KMS-11 (cell line): ENCODE measurements around the gene C10orf71.

Experiments
- H2AFZ ChIP-seq: fragments of 200-600 bp; sonication (generic); 2 replicates; pipeline ENCODE4 v1.6.1; 2016; ENCODE audit warnings: antibody characterized with exemption, mixed run types, low read depth
- H3K27ac ChIP-seq: fragments of 200-600 bp; sonication (generic); 2 replicates; pipeline ENCODE4 v1.6.1; 2016; ENCODE audit warnings: mild to moderate bottlenecking, mixed run types
- H3K27me3 ChIP-seq: fragments of 200-600 bp; sonication (generic); 2 replicates; pipeline ENCODE4 v1.6.1; 2017; ENCODE audit warnings: mild to moderate bottlenecking, low read depth, mixed run types, moderate library complexity; ENCODE audit not compliant: insufficient read depth
- H3K36me3 ChIP-seq: fragments of 200-600 bp; sonication (generic); 2 replicates; pipeline ENCODE4 v1.6.1; 2017; ENCODE audit warnings: mild to moderate bottlenecking, mixed run types; ENCODE audit not compliant: insufficient read depth
- H3K4me1 ChIP-seq: fragments of 200-600 bp; sonication (generic); 2 replicates; pipeline ENCODE4 v1.6.1; 2016; ENCODE audit warnings: mild to moderate bottlenecking, low read depth, mixed run types; ENCODE audit not compliant: poor library complexity, severe bottlenecking
- H3K4me2 ChIP-seq: fragments of 200-600 bp; sonication (generic); 2 replicates; pipeline ENCODE4 v1.7.0; 2016; ENCODE audit warnings: mild to moderate bottlenecking, mixed run types
- H3K4me3 ChIP-seq: fragments of 200-600 bp; sonication (generic); IDR thresholded peaks from 2 replicates; pipeline ENCODE4 v1.6.1; 2017; ENCODE audit warnings: low read depth, low read length, mixed read lengths; ENCODE audit not compliant: insufficient read depth
- H3K79me2 ChIP-seq: fragments of 200-600 bp; sonication (generic); 2 replicates; pipeline ENCODE4 v1.6.1; 2016; ENCODE audit warnings: low read depth, mixed run types; ENCODE audit not compliant: insufficient read depth
- H3K9ac ChIP-seq: fragments of 200-600 bp; sonication (generic); 2 replicates; pipeline ENCODE4 v1.6.1; 2016; ENCODE audit warnings: mild to moderate bottlenecking, mixed run types
- H4K20me1 ChIP-seq: fragments of 200-600 bp; sonication (generic); 2 replicates; pipeline ENCODE4 v1.6.1; 2016; ENCODE audit warnings: mild to moderate bottlenecking, mixed run types; ENCODE audit not compliant: insufficient read depth
- CTCF ChIP-seq: fragments of 200-600 bp; sonication (generic); conservative IDR thresholded peaks from 2 replicates; pipeline ENCODE4 v1.6.1; 2017; ENCODE audit warnings: low read depth, mild to moderate bottlenecking, antibody characterized with exemption, low read length, moderate library complexity, mixed read lengths

C10orf71 gene

GRCh38 chr10:49348593-49348992 lies 49.6 kb downstream of the C10orf71 start:
- Histone ChIP-seq H3K36me3 (no peaks in the 10 kb centered on the region), H3K27me3 (no peaks in the 10 kb centered on the region), H3K4me2 (no peak overlapping the region), H3K79me2 (no peaks in the 10 kb centered on the region), H3K9ac (no peak overlapping the region), H3K4me3 (no peak overlapping the region), H3K4me1 (no peaks in the 10 kb centered on the region), H4K20me1 (no peaks in the 10 kb centered on the region), H3K27ac (no peak overlapping the region), H2AFZ (no peak overlapping the region)
- no peak for TF ChIP-seq CTCF

- H3K4me3 ChIP-seq: no peak overlapping the region
- H3K9ac ChIP-seq: no peak overlapping the region
- H3K4me2 ChIP-seq: no peak overlapping the region
- no peaks in the 10 kb centered on the region for H3K36me3 ChIP-seq
- H3K27ac ChIP-seq: no peak overlapping the region
- no peaks in the 10 kb centered on the region for H3K4me1 ChIP-seq
- no peaks in the 10 kb centered on the region for H4K20me1 ChIP-seq
- H3K79me2 ChIP-seq: no peaks in the 10 kb centered on the region
- H3K27me3 ChIP-seq: no peaks in the 10 kb centered on the region
- TF ChIP-seq CTCF: no peak
- no peak overlapping the region for H2AFZ ChIP-seq
Measured at GRCh38 chr10:49349390-49349789, 50.4 kb downstream of the C10orf71 start.

- H3K4me3 ChIP-seq: no peak overlapping the region
- H3K36me3 ChIP-seq: no peaks in the 10 kb centered on the region
- H2AFZ ChIP-seq: no peak overlapping the region
- H3K27me3 ChIP-seq: no peaks in the 10 kb centered on the region
- no peaks in the 10 kb centered on the region for H3K79me2 ChIP-seq
- H3K4me1 ChIP-seq: no peaks in the 10 kb centered on the region
- TF ChIP-seq CTCF: no peak
- H3K4me2 ChIP-seq: no peak overlapping the region
- H3K9ac ChIP-seq: no peak overlapping the region
- no peaks in the 10 kb centered on the region for H4K20me1 ChIP-seq
- H3K27ac ChIP-seq: no peak overlapping the region
Measured at GRCh38 chr10:49350138-49350537, 51.2 kb downstream of the C10orf71 start.

GRCh38 chr10:49350846-49351532 lies 52.0 kb downstream of the C10orf71 start:
- no peak for TF ChIP-seq CTCF
- Histone ChIP-seq H4K20me1 (no peaks in the 10 kb centered on the region), H2AFZ (no peak overlapping the region), H3K36me3 (no peaks in the 10 kb centered on the region), H3K4me1 (no peaks in the 10 kb centered on the region), H3K9ac (no peak overlapping the region), H3K4me2 (no peak overlapping the region), H3K27ac (no peak overlapping the region), H3K27me3 (no peaks in the 10 kb centered on the region), H3K79me2 (no peaks in the 10 kb centered on the region), H3K4me3 (no peak overlapping the region)
